ENCODE data around the gene MRM3. TPM values are rescaled to one million over a fixed set of nuclear protein-coding genes. Genes with fewer than 3 reads are reported as not detected.

MRM3 gene
- total RNA-seq, 3 donors from 2014 or later: 16.5 to 18.4 (median 16.7) TPM

DNA sequence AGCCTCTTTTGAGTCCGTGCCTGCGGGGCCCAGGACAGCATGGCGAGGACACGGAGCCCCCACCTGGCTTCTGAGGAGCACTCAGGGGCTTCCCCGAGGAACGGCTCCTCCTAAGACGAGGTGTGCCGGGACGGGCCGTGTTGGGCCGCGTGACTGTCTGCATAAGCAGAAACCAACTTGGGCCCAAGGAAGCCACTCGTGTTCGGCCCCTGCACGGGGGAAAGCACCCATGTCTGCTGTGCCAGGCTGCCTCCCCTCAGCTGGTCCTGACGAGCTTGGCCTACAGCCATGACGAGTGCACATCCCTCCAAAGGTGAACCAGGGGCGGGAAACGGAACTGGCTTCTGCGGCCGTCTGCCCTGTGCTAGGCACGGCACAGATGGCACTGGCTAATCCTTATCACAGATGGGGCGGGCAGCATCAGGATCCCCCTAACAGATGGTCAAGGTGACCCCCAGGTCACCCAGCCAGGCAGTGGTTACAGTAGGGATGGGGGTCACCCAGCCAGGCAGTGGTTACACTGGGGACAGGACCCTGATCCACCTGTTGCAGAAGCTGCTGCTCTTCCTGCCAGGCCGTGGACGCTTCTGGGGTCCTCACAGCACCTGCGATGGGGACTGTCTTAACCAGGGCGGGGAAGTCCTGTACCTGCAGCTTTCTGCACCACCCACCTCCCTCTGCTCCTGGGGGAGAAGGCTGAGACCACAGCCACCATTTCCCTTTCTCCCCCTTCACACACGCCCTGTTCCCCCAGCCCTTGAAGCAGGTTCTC lies 25.6 kb downstream of the MRM3 start:
- DNase-seq (ENCODE audit: low spot score in 2 of 2): no peak
- no peaks in the 10 kb centered on the region for H3K9me3 ChIP-seq
- H3K27ac ChIP-seq: no peak overlapping the region
- H3K4me1 ChIP-seq: no peaks in the 10 kb centered on the region
- H3K4me3 ChIP-seq: no peak overlapping the region
- intact Hi-C loops (cut with DNase I; ENCODE audit: low total_unique reads): no loop called here
- TF ChIP-seq POLR2A (IDR thresholded peaks at IDR 0.05) (no peak), POLR2AphosphoS5 (IDR thresholded peaks at IDR 0.05) (no peak)
- TF ChIP-seq, protein P1, sequence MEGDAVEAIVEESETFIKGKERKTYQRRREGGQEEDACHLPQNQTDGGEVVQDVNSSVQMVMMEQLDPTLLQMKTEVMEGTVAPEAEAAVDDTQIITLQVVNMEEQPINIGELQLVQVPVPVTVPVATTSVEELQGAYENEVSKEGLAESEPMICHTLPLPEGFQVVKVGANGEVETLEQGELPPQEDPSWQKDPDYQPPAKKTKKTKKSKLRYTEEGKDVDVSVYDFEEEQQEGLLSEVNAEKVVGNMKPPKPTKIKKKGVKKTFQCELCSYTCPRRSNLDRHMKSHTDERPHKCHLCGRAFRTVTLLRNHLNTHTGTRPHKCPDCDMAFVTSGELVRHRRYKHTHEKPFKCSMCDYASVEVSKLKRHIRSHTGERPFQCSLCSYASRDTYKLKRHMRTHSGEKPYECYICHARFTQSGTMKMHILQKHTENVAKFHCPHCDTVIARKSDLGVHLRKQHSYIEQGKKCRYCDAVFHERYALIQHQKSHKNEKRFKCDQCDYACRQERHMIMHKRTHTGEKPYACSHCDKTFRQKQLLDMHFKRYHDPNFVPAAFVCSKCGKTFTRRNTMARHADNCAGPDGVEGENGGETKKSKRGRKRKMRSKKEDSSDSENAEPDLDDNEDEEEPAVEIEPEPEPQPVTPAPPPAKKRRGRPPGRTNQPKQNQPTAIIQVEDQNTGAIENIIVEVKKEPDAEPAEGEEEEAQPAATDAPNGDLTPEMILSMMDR (IDR thresholded peaks at IDR 0.05): no peak
- H3K36me3 ChIP-seq: no peaks in the 10 kb centered on the region
- H3K27me3 ChIP-seq: no peaks in the 10 kb centered on the region

DNA sequence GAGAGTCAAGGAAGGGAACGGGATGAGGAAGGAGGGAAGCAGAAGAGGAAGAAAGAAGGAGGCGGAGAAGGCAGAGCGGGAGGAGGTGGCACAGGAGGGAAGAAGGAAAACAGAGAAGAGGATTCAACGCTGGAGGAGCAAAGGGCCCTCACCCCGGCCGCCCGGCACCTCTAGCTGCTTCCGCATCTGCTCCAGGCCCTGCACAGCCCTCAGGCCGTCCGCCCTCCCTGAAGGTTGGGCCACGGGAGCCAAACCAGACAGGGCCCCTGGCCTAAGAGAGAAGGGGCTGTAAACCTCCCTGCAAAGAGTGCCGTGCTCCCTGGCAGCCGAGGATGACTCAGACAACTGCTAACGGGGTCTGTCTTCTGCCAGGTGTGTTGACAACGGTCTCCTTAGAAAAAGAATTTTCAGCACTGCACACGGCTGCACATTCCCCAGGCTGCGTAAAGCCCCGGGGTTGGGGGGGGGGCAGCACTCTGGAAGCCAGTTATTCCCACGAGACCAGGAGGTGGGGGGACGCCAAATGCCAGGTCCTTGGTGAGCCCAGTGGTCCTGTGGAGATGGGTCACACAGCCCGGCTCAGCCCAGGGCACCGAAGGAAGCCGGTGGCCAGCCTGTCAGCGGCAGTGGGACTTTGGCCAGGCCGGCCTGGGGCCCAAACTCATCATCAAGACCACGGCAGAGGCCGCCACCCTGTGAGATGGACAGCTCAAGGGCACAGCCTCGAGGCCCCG lies 29.1 kb downstream of the MRM3 start:
- H3K27ac ChIP-seq: no peak overlapping the region
- H3K4me3 ChIP-seq: no peak overlapping the region
- no peaks in the 10 kb centered on the region for H3K36me3 ChIP-seq
- intact Hi-C loops (cut with DNase I; ENCODE audit: low total_unique reads): no loop called here
- no peaks in the 10 kb centered on the region for H3K9me3 ChIP-seq
- no peak for DNase-seq (ENCODE audit: low spot score in 2 of 2)
- TF ChIP-seq, protein P1 (IDR thresholded peaks at IDR 0.05): no peak
- TF ChIP-seq POLR2A (IDR thresholded peaks at IDR 0.05) (no peak), POLR2AphosphoS5 (IDR thresholded peaks at IDR 0.05) (no peak)
- no peaks in the 10 kb centered on the region for H3K27me3 ChIP-seq
- no peaks in the 10 kb centered on the region for H3K4me1 ChIP-seq

DNA sequence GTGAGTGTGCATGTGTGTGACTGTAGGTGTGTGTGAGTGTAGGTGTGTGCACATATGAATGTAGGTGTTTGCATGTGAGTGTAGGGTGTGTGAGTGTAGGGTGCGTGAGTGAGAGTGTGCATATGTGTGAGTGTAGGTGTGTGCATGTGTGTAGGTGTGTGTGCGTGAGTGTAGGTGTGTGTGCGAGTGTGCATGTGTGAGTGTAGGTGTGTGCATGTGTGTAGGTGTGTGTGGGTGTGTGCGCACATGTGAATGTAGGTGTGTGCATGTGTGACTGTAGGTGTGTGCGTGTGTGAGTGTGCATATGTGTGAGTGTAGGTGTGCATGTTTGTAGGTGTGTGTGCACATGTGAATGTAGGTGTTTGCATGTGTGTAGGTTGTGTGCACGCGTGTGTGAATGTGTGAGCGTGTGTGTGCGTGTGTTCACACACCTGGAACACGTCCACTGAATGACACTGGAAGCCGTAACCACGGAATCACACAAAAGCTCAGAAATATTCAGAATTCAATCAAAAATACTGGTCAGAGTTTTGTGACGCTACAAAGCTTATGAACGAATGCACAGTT lies 30.6 kb downstream of the MRM3 start:
- intact Hi-C loops (cut with DNase I; ENCODE audit: low total_unique reads): no loop called here
- no peaks in the 10 kb centered on the region for H3K9me3 ChIP-seq
- no peaks in the 10 kb centered on the region for H3K27me3 ChIP-seq
- TF ChIP-seq, protein P1 (IDR thresholded peaks at IDR 0.05): no peak
- TF ChIP-seq POLR2A (IDR thresholded peaks at IDR 0.05): no peak
- no peak for TF ChIP-seq POLR2AphosphoS5 (IDR thresholded peaks at IDR 0.05)
- no peak overlapping the region for H3K4me3 ChIP-seq
- DNase-seq (ENCODE audit: low spot score in 2 of 2): no peak
- no peaks in the 10 kb centered on the region for H3K36me3 ChIP-seq
- H3K4me1 ChIP-seq: no peaks in the 10 kb centered on the region
- H3K27ac ChIP-seq: no peak overlapping the region

DNA sequence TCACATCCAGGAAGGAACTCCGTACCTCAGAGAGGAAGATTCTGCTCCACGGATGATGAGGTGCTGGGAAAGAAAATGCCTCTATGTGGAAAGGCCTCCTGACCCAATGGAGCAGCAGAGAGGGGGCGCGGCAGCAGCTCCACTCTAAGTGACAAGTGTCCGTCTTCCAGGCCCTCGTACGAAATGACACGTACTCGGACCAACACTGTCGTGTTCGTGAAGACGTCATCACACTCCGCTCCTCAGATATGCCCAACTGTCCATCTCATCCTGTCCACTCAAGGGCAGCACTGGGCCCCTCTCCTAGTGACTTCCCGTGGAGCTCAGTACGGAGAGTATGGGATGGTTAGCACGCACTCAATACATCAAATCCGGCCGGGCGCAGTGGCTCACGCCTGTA lies 32.2 kb downstream of the MRM3 start:
- Histone ChIP-seq H3K36me3 (no peaks in the 10 kb centered on the region), H3K27ac (no peak overlapping the region), H3K9me3 (no peaks in the 10 kb centered on the region), H3K4me3 (no peak overlapping the region), H3K27me3 (no peaks in the 10 kb centered on the region), H3K4me1 (no peaks in the 10 kb centered on the region)
- no peak for TF ChIP-seq POLR2A (IDR thresholded peaks at IDR 0.05)
- no peak for TF ChIP-seq POLR2AphosphoS5 (IDR thresholded peaks at IDR 0.05)
- TF ChIP-seq, protein P1 (IDR thresholded peaks at IDR 0.05): no peak
- intact Hi-C loops (cut with DNase I; ENCODE audit: low total_unique reads): no loop called here
- DNase-seq (ENCODE audit: low spot score in 2 of 2): no peak

DNA sequence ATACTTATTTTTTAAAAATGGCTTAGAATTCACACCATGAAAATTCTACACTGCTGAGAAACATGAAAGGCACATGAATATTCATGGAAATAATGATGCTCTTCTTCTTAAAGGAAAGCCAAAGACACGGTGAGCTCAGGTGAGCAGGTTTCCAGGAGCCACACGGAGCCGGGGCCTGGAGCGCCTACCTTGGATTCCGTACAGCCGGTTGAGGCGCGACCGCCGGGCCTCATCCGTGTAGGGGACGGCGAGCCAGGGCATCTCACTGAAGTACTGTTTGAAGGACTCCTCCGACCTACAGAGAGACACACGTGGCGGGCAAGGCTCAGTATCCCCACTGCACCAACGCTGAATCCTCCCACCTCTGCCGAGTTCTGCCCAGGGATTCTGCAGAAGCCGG lies 37.1 kb downstream of the MRM3 start:
- Histone ChIP-seq H3K4me3 (no peak overlapping the region), H3K9me3 (no peaks in the 10 kb centered on the region), H3K36me3 (no peaks in the 10 kb centered on the region), H3K4me1 (no peaks in the 10 kb centered on the region), H3K27me3 (no peaks in the 10 kb centered on the region), H3K27ac (no peak overlapping the region)
- no peak for DNase-seq (ENCODE audit: low spot score in 2 of 2)
- TF ChIP-seq POLR2A (IDR thresholded peaks at IDR 0.05): no peak
- no peak for TF ChIP-seq POLR2AphosphoS5 (IDR thresholded peaks at IDR 0.05)
- TF ChIP-seq, protein P1 (IDR thresholded peaks at IDR 0.05): no peak
- intact Hi-C loops (cut with DNase I; ENCODE audit: low total_unique reads): no loop called here
